GM12875 (cell line): Measurements from ENCODE around the gene LHFPL3.

Experiments used
- H3K4me3 ChIP-seq: one replicate; pipeline ENCODE4 v1.5.1; 2011; ENCODE audit warnings: low read depth, low read length, control low read depth
- CTCF ChIP-seq: IDR thresholded peaks from 2 replicates; pipeline ENCODE4 v1.5.1; 2011; ENCODE audit warnings: low read depth, mild to moderate bottlenecking, control low read depth, inconsistent platforms, low read length, moderate library complexity, borderline replicate concordance; ENCODE audit not compliant: insufficient read depth

The LHFPL3 gene

GRCh38 chr7:104940023-104940710 is 611.8 kb downstream of the LHFPL3 start:
- no peak overlapping the region for H3K4me3 ChIP-seq
- TF ChIP-seq CTCF, result no peak

GRCh38 chr7:104943502-104944343 is 615.3 kb downstream of the LHFPL3 start:
- no peak overlapping the region for H3K4me3 ChIP-seq

GRCh38 chr7:104945599-104945956 is 617.2 kb downstream of the LHFPL3 start:
- TF ChIP-seq CTCF, result no peak
- H3K4me3 ChIP-seq, result no peak overlapping the region

More at GRCh38 chr7:104943502-104944343, 615.3 kb downstream of the LHFPL3 start:
- TF ChIP-seq CTCF, result no peak

GRCh38 chr7:104946338-104946737 is 617.9 kb downstream of the LHFPL3 start:
- TF ChIP-seq CTCF, result no peak
- H3K4me3 ChIP-seq, result no peak overlapping the region

- H3K4me3 ChIP-seq, result no peak overlapping the region
- TF ChIP-seq CTCF, result no peak
These were observed 621.6 kb downstream of the LHFPL3 start for GRCh38 chr7:104950006-104950405.

- no peak overlapping the region for H3K4me3 ChIP-seq
- no peak for TF ChIP-seq CTCF
These were observed 622.4 kb downstream of the LHFPL3 start for GRCh38 chr7:104950754-104951153.

- H3K4me3 ChIP-seq, result no peak overlapping the region
- no peak for TF ChIP-seq CTCF
These were observed 623.1 kb downstream of the LHFPL3 start for GRCh38 chr7:104951546-104951945.
